GM12872 (cell line): ENCODE results near the gene XKR7.

ENCODE experiments used
- CTCF ChIP-seq: IDR thresholded peaks from 3 replicates; pipeline ENCODE4 v1.5.1; 2011; ENCODE audit warnings: low read depth, mild to moderate bottlenecking, low read length, moderate library complexity; ENCODE audit not compliant: insufficient read depth

The XKR7 gene

GRCh38 chr20:31934491-31934890 is 33.5 kb upstream of the XKR7 start:
- TF ChIP-seq CTCF, result no peak

GRCh38 chr20:31934968-31935764 is 32.8 kb upstream of the XKR7 start:
- peak; percentile 19; the same call in 1 of the 3 replicates for TF ChIP-seq CTCF

- TF ChIP-seq CTCF, result no peak
Observed at GRCh38 chr20:31936420-31936819, 31.5 kb upstream of the XKR7 start.

GRCh38 chr20:31937820-31938219 is 30.1 kb upstream of the XKR7 start:
- TF ChIP-seq CTCF, result no peak

- TF ChIP-seq CTCF, result no peak
Observed at GRCh38 chr20:31939661-31940060, 28.3 kb upstream of the XKR7 start.

GRCh38 chr20:31943052-31943471 is 24.9 kb upstream of the XKR7 start:
- no peak for TF ChIP-seq CTCF

GRCh38 chr20:31945319-31945718 is 22.6 kb upstream of the XKR7 start:
- no peak for TF ChIP-seq CTCF
